Measurements from ENCODE around the gene FNDC10. TPM values are rescaled to one million over a fixed set of nuclear protein-coding genes. Genes with fewer than 3 reads are reported as not detected.

Gene FNDC10
- total and polyA plus RNA-seq, 10 of the 15 experiments (the other 5 are each of a cell fraction or from before 2014, with no cell fraction given): 0.05 to 1.3 (median 0.25) TPM; not detected in 4

- TF ChIP-seq PRDM15 (CRISPR knock-in tag; IDR thresholded peaks at IDR 0.05): no peak
- no peak for TF ChIP-seq PAX8 (IDR thresholded peaks at IDR 0.05)
- TF ChIP-seq BCL11A (IDR thresholded peaks at IDR 0.05; ENCODE audit: low read depth, low read length): no peak
- TF ChIP-seq ATF7 (IDR thresholded peaks at IDR 0.05; ENCODE audit: low read depth): 0 out of 2 replicates have a peak, but pooled peaks have one; percentile 30
- no peak for TF ChIP-seq NFXL1 (IDR thresholded peaks at IDR 0.05; ENCODE audit: borderline replicate concordance)
- TF ChIP-seq ZBTB40 (IDR thresholded peaks at IDR 0.05; ENCODE audit: borderline replicate concordance): no peak; the same call in 1 of the 2 replicates
- TF ChIP-seq LARP7 (IDR thresholded peaks at IDR 0.05): peak; percentile 92
- peak; percentile 28; the same call in 1 of the 2 replicates for TF ChIP-seq TCF12 (IDR thresholded peaks at IDR 0.05; ENCODE audit: low read depth, low read length)
- no peak for TF ChIP-seq SPI1 (IDR thresholded peaks at IDR 0.05; ENCODE audit: borderline replicate concordance, insufficient read depth, low read depth, low read length)
- no peak for TF ChIP-seq SMARCA5 (IDR thresholded peaks at IDR 0.05)
- TF ChIP-seq BRCA1 (IDR thresholded peaks at IDR 0.05; ENCODE audit: low read depth, low read length): no peak; the same call in 1 of the 2 replicates
- TF ChIP-seq NFYA (IDR thresholded peaks at IDR 0.05; ENCODE audit: borderline replicate concordance, low read depth, low read length): no peak
- TF ChIP-seq ZNF274 (IDR thresholded peaks at IDR 0.05; ENCODE audit: insufficient read depth, insufficient read length): no peak
- no peak for TF ChIP-seq TCF7 (IDR thresholded peaks at IDR 0.05; ENCODE audit: borderline replicate concordance)
- no peak for TF ChIP-seq MYB (IDR thresholded peaks at IDR 0.05; ENCODE audit: borderline replicate concordance, low read depth, low read length)
- TF ChIP-seq ETV6 (conservative IDR thresholded peaks at IDR 0.05 in 1 of 2, IDR thresholded peaks at IDR 0.05 in 1 of 2; ENCODE audit: borderline replicate concordance in 1 of 2, low read depth in 1 of 2): 0 out of 4 replicates have a peak, but pooled peaks of 1 of the 2 experiments have one; percentile 6
- no peak for TF ChIP-seq ZNF622 (IDR thresholded peaks at IDR 0.05)
- no peak for TF ChIP-seq CEBPZ (IDR thresholded peaks at IDR 0.05; ENCODE audit: low read depth, low read length)
- no peak for TF ChIP-seq ZNF24 (IDR thresholded peaks at IDR 0.05)
Measured at GRCh38 chr1:1574721-1575537, 25.0 kb downstream of the FNDC10 start, which contains the start of gene SSU72 (continued).
